ENCODE measurements around the gene FNDC3B.

Gene FNDC3B

DNA sequence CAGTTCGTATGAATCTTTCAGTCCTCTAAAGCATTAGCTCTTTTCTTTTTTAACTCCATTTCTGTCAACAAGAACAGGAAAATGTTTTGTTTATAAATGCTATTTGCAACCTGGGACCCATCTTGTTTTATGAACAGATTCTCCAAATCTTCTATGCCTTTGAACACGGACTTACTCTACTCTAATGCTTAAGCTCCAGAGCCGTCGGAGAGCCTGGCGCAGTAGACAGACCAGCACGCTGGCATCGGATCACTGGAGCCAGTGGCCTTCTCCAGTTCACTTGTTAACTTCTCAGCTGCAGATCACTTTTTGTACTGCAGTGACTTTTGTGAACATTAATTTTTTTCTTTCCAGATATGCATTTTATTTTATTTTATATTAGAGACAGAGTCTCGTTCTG is 286.1 kb downstream of the FNDC3B start:
- H3K9me3 ChIP-seq (ENCODE audit: control insufficient read depth, low read length): no peaks in the 10 kb centered on the region
- peaks cover 86% of the 10 kb centered on the region for H3K36me3 ChIP-seq (ENCODE audit: control insufficient read depth, insufficient read depth, low read length)
- WGBS, 2 experiments (ENCODE audit: insufficient coverage in 2 of 2): 100% methylated on average over 1 to 4 of the region's 8 CpGs
- no peak overlapping the region for H3K4me3 ChIP-seq (ENCODE audit: extremely low read depth, insufficient read depth, low read length, poor library complexity, severe bottlenecking)
- peaks cover 22% of the 10 kb centered on the region for H3K4me1 ChIP-seq (ENCODE audit: control insufficient read depth, insufficient read depth, low read length, poor library complexity, severe bottlenecking)
- no peak overlapping the region for H3K27ac ChIP-seq (ENCODE audit: low read depth, low read length, severe bottlenecking)

DNA sequence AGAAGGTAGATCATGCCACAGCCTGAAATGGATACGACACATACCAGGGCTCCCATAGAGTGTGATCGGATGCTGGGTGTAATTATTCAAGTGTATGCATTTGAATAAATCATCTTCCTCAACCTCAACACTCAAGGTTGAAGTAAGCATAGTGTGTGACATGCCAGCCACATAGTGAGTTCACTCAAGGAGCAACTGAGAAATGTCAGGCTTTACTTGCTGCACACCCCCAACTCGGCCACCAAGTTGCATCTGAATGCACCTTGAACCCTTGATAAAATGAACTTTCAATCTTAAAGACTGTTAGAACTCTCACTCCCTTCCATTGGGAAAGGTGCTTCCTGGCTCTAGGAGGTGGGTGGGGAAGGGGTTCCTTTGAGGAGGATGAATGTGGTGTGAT is 287.6 kb downstream of the FNDC3B start:
- Histone ChIP-seq H3K27ac (ENCODE audit: low read depth, low read length, severe bottlenecking) (no peak overlapping the region), H3K4me1 (ENCODE audit: control insufficient read depth, insufficient read depth, low read length, poor library complexity, severe bottlenecking) (peaks cover 19% of the 10 kb centered on the region), H3K9me3 (ENCODE audit: control insufficient read depth, low read length) (no peaks in the 10 kb centered on the region), H3K4me3 (ENCODE audit: extremely low read depth, insufficient read depth, low read length, poor library complexity, severe bottlenecking) (no peak overlapping the region), H3K36me3 (ENCODE audit: control insufficient read depth, insufficient read depth, low read length) (peaks cover 91% of the 10 kb centered on the region)
- WGBS, 2 experiments (ENCODE audit: insufficient coverage in 2 of 2): 92% methylated on average over 2 of the region's 3 CpGs; no CpG with 5 or more reads in 1 of the 2 experiments

DNA sequence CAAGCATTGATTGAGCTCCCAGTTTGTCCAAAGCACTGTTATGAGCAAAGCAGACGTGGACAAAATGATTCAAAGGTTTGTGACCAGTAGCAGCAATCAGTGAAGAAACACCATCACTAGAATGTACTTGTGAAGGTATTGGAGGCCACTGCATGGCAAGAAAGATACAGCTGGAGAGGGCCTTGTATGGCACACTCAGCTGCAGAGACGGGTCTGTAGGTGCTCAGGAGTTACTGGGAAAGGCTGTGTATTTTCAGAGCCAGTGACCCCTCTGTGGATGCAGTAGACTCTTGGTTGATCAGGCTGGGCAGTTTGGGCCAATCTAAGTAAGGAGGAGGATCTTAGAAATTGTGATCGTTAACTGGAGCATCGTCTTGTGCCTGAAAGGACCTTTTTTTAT is 288.9 kb downstream of the FNDC3B start:
- Histone ChIP-seq H3K27ac (ENCODE audit: low read depth, low read length, severe bottlenecking) (no peak overlapping the region), H3K36me3 (ENCODE audit: control insufficient read depth, insufficient read depth, low read length) (peaks cover 92% of the 10 kb centered on the region), H3K4me1 (ENCODE audit: control insufficient read depth, insufficient read depth, low read length, poor library complexity, severe bottlenecking) (peaks cover 9% of the 10 kb centered on the region), H3K4me3 (ENCODE audit: extremely low read depth, insufficient read depth, low read length, poor library complexity, severe bottlenecking) (no peak overlapping the region), H3K9me3 (ENCODE audit: control insufficient read depth, low read length) (no peaks in the 10 kb centered on the region)
- WGBS, 2 experiments (ENCODE audit: insufficient coverage in 2 of 2): 89 to 100% methylated on average over 2 of the region's 4 CpGs

DNA sequence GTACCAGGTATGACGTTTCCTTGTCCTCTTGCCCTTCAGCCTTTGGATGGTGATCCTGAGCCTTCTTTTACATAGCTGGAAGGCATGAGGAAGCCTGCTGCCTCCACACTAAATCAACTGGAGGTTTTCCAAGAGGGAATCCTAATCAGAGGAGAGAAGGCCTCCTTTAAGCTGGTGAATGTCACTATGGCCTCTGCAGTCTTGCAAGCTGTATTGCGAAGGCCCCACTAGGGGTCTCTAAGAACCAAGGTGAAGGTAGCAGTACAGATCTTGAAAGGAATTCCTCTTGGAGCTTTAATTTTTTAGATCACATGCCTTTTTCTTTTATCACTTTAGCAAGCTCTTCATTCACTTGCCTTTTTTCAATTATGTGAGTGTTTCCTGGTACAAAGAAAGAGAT is 289.7 kb downstream of the FNDC3B start:
- Histone ChIP-seq H3K4me1 (ENCODE audit: control insufficient read depth, insufficient read depth, low read length, poor library complexity, severe bottlenecking) (peaks cover 1% of the 10 kb centered on the region), H3K4me3 (ENCODE audit: extremely low read depth, insufficient read depth, low read length, poor library complexity, severe bottlenecking) (no peak overlapping the region), H3K27ac (ENCODE audit: low read depth, low read length, severe bottlenecking) (no peak overlapping the region), H3K36me3 (ENCODE audit: control insufficient read depth, insufficient read depth, low read length) (peaks cover 93% of the 10 kb centered on the region), H3K9me3 (ENCODE audit: control insufficient read depth, low read length) (no peaks in the 10 kb centered on the region)
- 88 to 100% methylated on average over 1 to 2 of the region's 2 CpGs for WGBS, 2 experiments (ENCODE audit: insufficient coverage in 2 of 2)

DNA sequence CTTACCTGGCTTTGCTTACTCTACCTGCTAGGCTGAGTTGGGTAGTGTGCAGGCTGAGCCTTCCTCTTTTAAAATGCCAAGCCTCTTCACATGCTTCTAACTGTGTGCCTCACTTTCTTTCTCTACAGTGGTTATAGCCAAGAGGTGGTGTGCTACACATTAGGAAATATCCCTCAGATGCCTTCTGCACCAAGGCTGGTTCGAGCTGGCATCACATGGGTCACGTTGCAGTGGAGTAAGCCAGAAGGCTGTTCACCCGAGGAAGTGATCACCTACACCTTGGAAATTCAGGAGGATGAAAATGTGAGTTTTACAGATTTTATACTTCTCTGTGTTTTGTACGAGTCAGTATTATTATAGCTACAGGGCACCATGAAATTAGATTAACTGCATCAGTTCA is 291.0 kb downstream of the FNDC3B start:
- WGBS, 2 experiments (ENCODE audit: insufficient coverage in 2 of 2): 83 to 100% methylated on average over 1 to 2 of the region's 4 CpGs
- Histone ChIP-seq H3K9me3 (ENCODE audit: control insufficient read depth, low read length) (no peaks in the 10 kb centered on the region), H3K4me3 (ENCODE audit: extremely low read depth, insufficient read depth, low read length, poor library complexity, severe bottlenecking) (no peak overlapping the region), H3K4me1 (ENCODE audit: control insufficient read depth, insufficient read depth, low read length, poor library complexity, severe bottlenecking) (no peaks in the 10 kb centered on the region), H3K27ac (ENCODE audit: low read depth, low read length, severe bottlenecking) (no peak overlapping the region), H3K36me3 (ENCODE audit: control insufficient read depth, insufficient read depth, low read length) (peaks cover 90% of the 10 kb centered on the region)

DNA sequence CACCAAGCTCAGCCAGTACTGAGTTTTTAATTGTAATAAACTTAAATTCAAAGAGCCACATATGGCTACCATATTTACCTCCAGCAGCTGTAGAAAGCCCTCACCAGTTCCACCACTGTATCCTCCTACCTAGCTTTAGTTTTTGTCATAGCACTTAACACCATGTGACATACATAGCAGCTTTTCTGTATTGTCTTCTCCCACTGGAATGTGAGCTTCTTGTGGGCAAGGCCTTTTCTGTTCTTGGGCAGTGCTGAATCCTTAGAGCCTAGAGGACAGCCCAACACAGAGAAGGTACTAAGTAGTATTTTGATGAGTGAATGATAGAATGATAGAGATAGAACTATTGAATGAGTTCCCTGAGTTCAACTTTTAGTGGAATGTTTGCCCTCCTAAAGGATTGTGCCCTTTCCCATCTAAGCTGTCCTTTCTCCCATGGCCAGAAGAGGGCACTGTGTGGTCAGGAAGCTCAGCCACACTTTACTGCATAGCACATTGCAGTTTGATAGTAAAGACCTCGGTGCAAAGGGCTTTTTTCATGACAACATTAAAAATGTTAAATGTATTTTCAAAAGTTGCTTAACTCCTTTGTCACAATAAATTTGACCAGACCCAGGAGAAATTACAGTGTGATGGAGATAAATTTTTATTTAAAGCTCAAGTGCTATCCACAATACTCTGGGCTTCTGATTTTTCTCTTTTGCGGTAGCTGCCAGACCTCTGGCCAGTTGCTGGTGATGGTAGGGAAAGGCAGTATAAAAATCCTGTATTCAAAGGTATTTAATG is 293.1 kb downstream of the FNDC3B start:
- peaks cover 82% of the 10 kb centered on the region for H3K36me3 ChIP-seq (ENCODE audit: control insufficient read depth, insufficient read depth, low read length)
- no peak overlapping the region for H3K4me3 ChIP-seq (ENCODE audit: extremely low read depth, insufficient read depth, low read length, poor library complexity, severe bottlenecking)
- no peaks in the 10 kb centered on the region for H3K9me3 ChIP-seq (ENCODE audit: control insufficient read depth, low read length)
- WGBS, 2 experiments (ENCODE audit: insufficient coverage in 2 of 2): no CpG with 5 or more reads among the region's 2 CpGs
- H3K4me1 ChIP-seq (ENCODE audit: control insufficient read depth, insufficient read depth, low read length, poor library complexity, severe bottlenecking): no peaks in the 10 kb centered on the region
- peak overlapping the region; percentile 43 for H3K27ac ChIP-seq (ENCODE audit: low read depth, low read length, severe bottlenecking)

DNA sequence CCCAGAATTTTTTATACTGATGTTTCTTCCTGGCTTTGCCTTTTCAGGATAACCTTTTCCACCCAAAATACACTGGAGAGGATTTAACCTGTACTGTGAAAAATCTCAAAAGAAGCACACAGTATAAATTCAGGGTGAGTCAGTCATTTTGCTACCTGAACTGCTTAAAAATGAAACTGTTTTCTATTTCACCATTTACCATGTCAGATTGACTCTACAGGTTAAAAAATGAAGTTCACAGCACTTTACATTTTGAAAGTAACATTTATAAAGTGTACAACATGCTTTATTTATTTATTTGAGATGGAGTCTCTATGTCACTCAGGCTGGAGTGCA is 293.6 kb downstream of the FNDC3B start:
- peaks cover 82% of the 10 kb centered on the region for H3K36me3 ChIP-seq (ENCODE audit: control insufficient read depth, insufficient read depth, low read length)
- no peaks in the 10 kb centered on the region for H3K9me3 ChIP-seq (ENCODE audit: control insufficient read depth, low read length)
- no peak overlapping the region for H3K4me3 ChIP-seq (ENCODE audit: extremely low read depth, insufficient read depth, low read length, poor library complexity, severe bottlenecking)
- H3K27ac ChIP-seq (ENCODE audit: low read depth, low read length, severe bottlenecking): no peak overlapping the region
- no peaks in the 10 kb centered on the region for H3K4me1 ChIP-seq (ENCODE audit: control insufficient read depth, insufficient read depth, low read length, poor library complexity, severe bottlenecking)

DNA sequence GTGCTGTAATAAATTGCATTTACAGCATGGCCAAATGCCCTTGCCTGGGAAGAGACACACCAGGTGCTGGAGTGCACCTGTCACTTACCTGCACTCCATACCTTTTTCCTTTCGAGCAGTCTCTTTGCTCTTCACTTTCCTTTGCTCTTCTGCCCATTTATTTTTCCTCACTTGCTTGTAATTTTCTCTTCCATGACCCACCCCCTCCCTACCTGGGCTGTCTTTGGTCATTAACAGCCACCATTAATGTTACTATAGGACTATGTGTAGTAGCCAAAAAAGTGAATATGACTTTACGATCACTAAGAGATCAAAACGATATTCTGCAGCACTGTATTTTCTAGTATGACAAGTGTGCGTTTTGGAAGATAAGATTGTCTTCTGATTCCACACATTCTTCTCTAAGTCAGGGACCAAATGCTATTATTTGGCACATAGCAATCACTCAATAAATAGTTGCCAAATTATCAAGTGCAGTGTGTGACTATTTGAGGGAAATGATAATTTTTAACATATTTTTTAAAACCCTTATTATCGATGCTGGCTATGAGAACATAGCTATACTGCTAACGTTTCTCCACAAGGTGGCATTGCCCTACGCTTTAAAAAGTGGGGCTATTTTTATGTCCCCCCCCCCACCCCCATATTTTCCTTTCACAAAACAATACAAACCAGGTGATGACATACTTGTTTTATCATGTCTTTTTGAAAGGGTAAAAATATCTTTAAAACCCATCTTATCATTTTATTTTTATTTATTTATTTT is 294.5 kb downstream of the FNDC3B start:
- Histone ChIP-seq H3K36me3 (ENCODE audit: control insufficient read depth, insufficient read depth, low read length) (peaks cover 85% of the 10 kb centered on the region), H3K4me3 (ENCODE audit: extremely low read depth, insufficient read depth, low read length, poor library complexity, severe bottlenecking) (no peak overlapping the region), H3K27ac (ENCODE audit: low read depth, low read length, severe bottlenecking) (no peak overlapping the region), H3K9me3 (ENCODE audit: control insufficient read depth, low read length) (no peaks in the 10 kb centered on the region), H3K4me1 (ENCODE audit: control insufficient read depth, insufficient read depth, low read length, poor library complexity, severe bottlenecking) (peaks cover 2% of the 10 kb centered on the region)
- WGBS, 2 experiments (ENCODE audit: insufficient coverage in 2 of 2): 85 to 91% methylated on average over 4 to 6 of the region's 7 CpGs

DNA sequence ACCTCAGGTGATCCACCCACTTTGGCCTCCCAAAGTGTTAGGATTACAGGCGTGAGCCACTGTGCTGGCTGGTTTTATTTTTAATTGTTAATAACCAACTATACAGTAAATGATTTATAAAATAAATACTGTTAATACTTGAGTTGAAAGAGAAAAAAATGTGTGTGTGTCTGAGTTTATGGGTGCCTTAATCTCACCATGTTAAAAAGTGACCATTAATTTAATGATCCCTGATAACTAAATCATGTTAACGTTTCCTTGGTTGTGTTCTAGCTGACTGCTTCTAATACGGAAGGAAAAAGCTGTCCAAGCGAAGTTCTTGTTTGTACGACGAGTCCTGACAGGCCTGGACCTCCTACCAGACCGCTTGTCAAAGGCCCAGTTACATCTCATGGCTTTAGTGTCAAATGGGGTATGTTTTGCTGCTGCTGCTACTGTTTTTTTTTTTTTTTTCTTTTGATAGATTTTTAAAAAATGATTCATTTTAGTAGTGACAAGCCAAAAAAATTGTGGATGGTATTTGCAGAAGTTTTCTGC is 295.4 kb downstream of the FNDC3B start:
- WGBS, 2 experiments (ENCODE audit: insufficient coverage in 2 of 2): 89 to 92% methylated on average over 5 of the region's 7 CpGs
- Histone ChIP-seq H3K4me3 (ENCODE audit: extremely low read depth, insufficient read depth, low read length, poor library complexity, severe bottlenecking) (no peak overlapping the region), H3K36me3 (ENCODE audit: control insufficient read depth, insufficient read depth, low read length) (peaks cover 85% of the 10 kb centered on the region), H3K4me1 (ENCODE audit: control insufficient read depth, insufficient read depth, low read length, poor library complexity, severe bottlenecking) (peaks cover 3% of the 10 kb centered on the region), H3K27ac (ENCODE audit: low read depth, low read length, severe bottlenecking) (no peak overlapping the region), H3K9me3 (ENCODE audit: control insufficient read depth, low read length) (no peaks in the 10 kb centered on the region)

DNA sequence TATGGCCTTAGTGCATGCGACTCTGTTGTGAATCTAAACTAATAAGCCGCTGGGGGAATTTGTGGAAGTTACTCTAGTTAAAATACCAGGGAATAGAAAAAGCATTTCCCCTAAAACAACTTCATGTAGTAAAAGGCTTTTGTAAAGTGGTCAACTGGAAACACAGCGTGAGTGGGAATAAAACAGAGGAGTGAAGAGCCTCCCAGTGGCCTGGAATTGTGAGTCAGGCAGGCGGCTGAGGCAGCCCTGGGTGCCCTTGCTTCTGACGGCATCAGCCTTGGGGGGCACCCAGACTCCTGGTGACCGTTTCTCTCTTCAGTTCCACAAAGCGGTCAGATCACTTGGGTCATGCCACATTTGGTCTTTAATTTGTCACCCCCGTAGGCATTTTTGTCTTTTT is 300.5 kb downstream of the FNDC3B start:
- Histone ChIP-seq H3K27ac (ENCODE audit: low read depth, low read length, severe bottlenecking) (no peak overlapping the region), H3K36me3 (ENCODE audit: control insufficient read depth, insufficient read depth, low read length) (peaks cover 87% of the 10 kb centered on the region), H3K9me3 (ENCODE audit: control insufficient read depth, low read length) (no peaks in the 10 kb centered on the region), H3K4me1 (ENCODE audit: control insufficient read depth, insufficient read depth, low read length, poor library complexity, severe bottlenecking) (peaks cover 3% of the 10 kb centered on the region), H3K4me3 (ENCODE audit: extremely low read depth, insufficient read depth, low read length, poor library complexity, severe bottlenecking) (no peak overlapping the region)
- WGBS, 2 experiments (ENCODE audit: insufficient coverage in 2 of 2): 96 to 98% methylated on average over 6 to 8 of the region's 8 CpGs

DNA sequence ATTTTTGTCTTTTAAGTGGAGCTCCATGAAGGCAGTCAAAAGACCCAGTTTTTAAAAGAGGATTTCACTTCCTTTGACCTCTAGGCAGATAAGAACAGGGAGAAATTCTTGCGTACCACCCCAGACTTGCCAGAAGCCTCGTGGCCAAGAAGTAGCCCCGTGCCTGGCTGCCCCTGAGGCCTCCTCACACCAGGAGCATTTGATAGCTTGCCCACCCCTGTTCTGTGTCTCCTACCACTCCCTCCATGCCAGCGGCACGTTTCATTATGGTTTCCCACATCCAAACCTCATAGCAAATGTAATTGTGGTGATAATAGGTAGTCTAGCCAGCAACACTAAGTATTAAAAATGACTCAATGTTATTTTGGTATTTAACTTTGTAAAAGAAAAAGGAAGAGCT is 301.2 kb downstream of the FNDC3B start:
- Histone ChIP-seq H3K27ac (ENCODE audit: low read depth, low read length, severe bottlenecking) (no peak overlapping the region), H3K9me3 (ENCODE audit: control insufficient read depth, low read length) (no peaks in the 10 kb centered on the region), H3K4me3 (ENCODE audit: extremely low read depth, insufficient read depth, low read length, poor library complexity, severe bottlenecking) (no peak overlapping the region), H3K36me3 (ENCODE audit: control insufficient read depth, insufficient read depth, low read length) (peaks cover 92% of the 10 kb centered on the region), H3K4me1 (ENCODE audit: control insufficient read depth, insufficient read depth, low read length, poor library complexity, severe bottlenecking) (peaks cover 3% of the 10 kb centered on the region)
- WGBS, 2 experiments (ENCODE audit: insufficient coverage in 2 of 2): 92 to 100% methylated on average over 3 of the region's 5 CpGs
